DND-41 (cell line): ENCODE results near the gene STAB2.

ENCODE experiments used
- ATAC-seq: fragments of 200-7000 bp; cut with Tn5 transposase; 3 replicates; pipeline ENCODE4 v1.9.1; 2021; ENCODE audit warnings: low read depth; ENCODE audit not compliant: insufficient read depth
- DNase-seq: peaks from one replicate; pipeline ENCODE4 v3.0.0-alpha.2; 2020
- H2AFZ ChIP-seq: 2 replicates; pipeline ENCODE4 v1.6.0; 2012; ENCODE audit warnings: low read depth, low read length
- H3K27ac ChIP-seq: 2 replicates; pipeline ENCODE4 v1.5.1; 2012; ENCODE audit warnings: low read length, inconsistent platforms
- H3K27me3 ChIP-seq: fragments of 200-600 bp; sonication (generic); 2 replicates; pipeline ENCODE4 v1.6.0; 2012; ENCODE audit warnings: low read length, mild to moderate bottlenecking, inconsistent platforms; ENCODE audit not compliant: insufficient read depth, poor library complexity
- H3K36me3 ChIP-seq: 2 replicates; pipeline ENCODE4 v1.5.1; 2012; ENCODE audit warnings: low read length, inconsistent platforms; ENCODE audit not compliant: insufficient read depth
- H3K4me1 ChIP-seq: 2 replicates; pipeline ENCODE4 v1.5.1; 2012; ENCODE audit warnings: mild to moderate bottlenecking, low read length; ENCODE audit not compliant: insufficient read depth
- H3K4me2 ChIP-seq: 2 replicates; pipeline ENCODE4 v1.6.0; 2012; ENCODE audit warnings: mild to moderate bottlenecking, moderate library complexity, low read length, inconsistent platforms; ENCODE audit not compliant: insufficient read depth
- H3K4me3 ChIP-seq, 2 experiments: fragments of 200-600 bp in 1 of 2; shearing (Covaris generic) in 1 of 2; 2 replicates each; pipeline ENCODE4 v1.5.1; 2012 to 2016; ENCODE audit warnings: inconsistent platforms in 2 of 2, low read length in 2 of 2, mild to moderate bottlenecking in 2 of 2, low read depth in 1 of 2, moderate library complexity in 1 of 2
- H3K79me2 ChIP-seq: 2 replicates; pipeline ENCODE4 v1.6.0; 2012; ENCODE audit warnings: low read length, inconsistent platforms; ENCODE audit not compliant: insufficient read depth
- H3K9ac ChIP-seq: 2 replicates; pipeline ENCODE4 v1.6.0; 2012; ENCODE audit warnings: low read depth, mild to moderate bottlenecking, inconsistent platforms, low read length, moderate library complexity
- H3K9me3 ChIP-seq: 2 replicates; pipeline ENCODE4 v1.5.1; 2012; ENCODE audit warnings: low read length, moderate library complexity, mild to moderate bottlenecking, inconsistent platforms; ENCODE audit not compliant: insufficient read depth, severe bottlenecking
- H4K20me1 ChIP-seq: 2 replicates; pipeline ENCODE4 v1.6.0; 2012; ENCODE audit warnings: low read length; ENCODE audit not compliant: insufficient read depth
- EZH2 ChIP-seq: IDR thresholded peaks from 3 replicates; pipeline ENCODE4 v1.6.1; 2012; ENCODE audit warnings: borderline replicate concordance, low read depth, mild to moderate bottlenecking, moderate library complexity, low read length, inconsistent platforms; ENCODE audit not compliant: severe bottlenecking
- TF ChIP-seq, protein P1 (sequence below): IDR thresholded peaks from 2 replicates; pipeline ENCODE4 v1.5.1; 2012; ENCODE audit warnings: borderline replicate concordance, low read length, moderate library complexity, mild to moderate bottlenecking; ENCODE audit not compliant: poor library complexity, severe bottlenecking; ENCODE audit errors: extremely low read depth

STAB2 gene

DNA sequence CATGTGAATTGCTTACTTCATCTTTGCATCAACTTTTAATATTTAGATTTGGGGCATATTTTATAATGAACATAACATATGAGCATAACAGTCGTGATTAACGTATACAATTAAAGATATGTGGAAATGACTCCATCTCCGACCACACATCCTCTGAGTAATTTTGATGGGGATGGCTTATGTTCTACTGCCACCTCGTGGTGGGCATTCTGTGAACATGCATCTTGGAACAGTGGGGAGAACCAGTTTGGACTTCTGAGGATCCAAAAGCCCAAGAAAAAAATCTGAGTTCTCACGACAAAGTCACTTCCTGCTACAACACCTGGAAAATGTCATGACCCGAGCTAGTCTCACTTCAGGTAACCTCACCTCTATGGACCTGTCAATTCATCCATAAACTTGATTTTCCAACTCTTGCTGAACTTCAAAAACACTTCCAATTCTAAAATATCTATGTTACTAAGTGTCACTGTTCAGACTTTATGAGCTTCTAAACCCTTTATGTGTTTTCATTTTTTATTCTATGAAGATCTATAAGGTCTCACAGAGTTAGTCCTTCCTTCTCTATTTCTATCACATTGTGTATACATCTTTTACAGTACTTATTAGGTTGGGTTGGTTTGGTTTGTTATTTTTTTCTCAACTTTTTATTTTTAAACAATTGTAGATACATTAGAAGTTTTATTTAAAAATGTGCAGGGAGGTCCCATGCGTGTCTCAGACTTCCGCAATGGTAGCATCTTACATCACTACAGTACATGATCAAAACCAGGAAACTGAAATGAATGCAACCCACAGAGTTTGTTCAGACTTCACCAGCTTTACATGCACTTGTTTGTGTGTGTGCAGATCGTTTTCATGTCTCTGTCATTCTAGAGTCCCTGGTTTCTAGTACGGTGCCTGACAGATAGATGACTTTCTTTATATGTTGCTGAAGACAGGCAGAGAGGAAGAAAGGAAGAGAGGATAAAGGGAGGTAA, 38.2 kb upstream of the STAB2 start:
- H3K4me3 ChIP-seq, result no peak overlapping the region
- no peak for TF ChIP-seq EZH2
- TF ChIP-seq, protein P1, sequence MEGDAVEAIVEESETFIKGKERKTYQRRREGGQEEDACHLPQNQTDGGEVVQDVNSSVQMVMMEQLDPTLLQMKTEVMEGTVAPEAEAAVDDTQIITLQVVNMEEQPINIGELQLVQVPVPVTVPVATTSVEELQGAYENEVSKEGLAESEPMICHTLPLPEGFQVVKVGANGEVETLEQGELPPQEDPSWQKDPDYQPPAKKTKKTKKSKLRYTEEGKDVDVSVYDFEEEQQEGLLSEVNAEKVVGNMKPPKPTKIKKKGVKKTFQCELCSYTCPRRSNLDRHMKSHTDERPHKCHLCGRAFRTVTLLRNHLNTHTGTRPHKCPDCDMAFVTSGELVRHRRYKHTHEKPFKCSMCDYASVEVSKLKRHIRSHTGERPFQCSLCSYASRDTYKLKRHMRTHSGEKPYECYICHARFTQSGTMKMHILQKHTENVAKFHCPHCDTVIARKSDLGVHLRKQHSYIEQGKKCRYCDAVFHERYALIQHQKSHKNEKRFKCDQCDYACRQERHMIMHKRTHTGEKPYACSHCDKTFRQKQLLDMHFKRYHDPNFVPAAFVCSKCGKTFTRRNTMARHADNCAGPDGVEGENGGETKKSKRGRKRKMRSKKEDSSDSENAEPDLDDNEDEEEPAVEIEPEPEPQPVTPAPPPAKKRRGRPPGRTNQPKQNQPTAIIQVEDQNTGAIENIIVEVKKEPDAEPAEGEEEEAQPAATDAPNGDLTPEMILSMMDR, result peak; percentile 91
- no peak overlapping the region for H3K9ac ChIP-seq
- H3K9me3 ChIP-seq, result no peaks in the 10 kb centered on the region
- H3K4me2 ChIP-seq, result no peak overlapping the region
- no peaks in the 10 kb centered on the region for H3K27me3 ChIP-seq
- peak; percentile 77; the same call in 2 of the 3 replicates for ATAC-seq
- no peaks in the 10 kb centered on the region for H3K36me3 ChIP-seq
- H4K20me1 ChIP-seq, result no peaks in the 10 kb centered on the region
- H3K27ac ChIP-seq, result no peak overlapping the region
- H3K79me2 ChIP-seq, result no peaks in the 10 kb centered on the region
- H2AFZ ChIP-seq, result no peak overlapping the region
- peak; percentile 64 for DNase-seq
- no peaks in the 10 kb centered on the region for H3K4me1 ChIP-seq

DNA sequence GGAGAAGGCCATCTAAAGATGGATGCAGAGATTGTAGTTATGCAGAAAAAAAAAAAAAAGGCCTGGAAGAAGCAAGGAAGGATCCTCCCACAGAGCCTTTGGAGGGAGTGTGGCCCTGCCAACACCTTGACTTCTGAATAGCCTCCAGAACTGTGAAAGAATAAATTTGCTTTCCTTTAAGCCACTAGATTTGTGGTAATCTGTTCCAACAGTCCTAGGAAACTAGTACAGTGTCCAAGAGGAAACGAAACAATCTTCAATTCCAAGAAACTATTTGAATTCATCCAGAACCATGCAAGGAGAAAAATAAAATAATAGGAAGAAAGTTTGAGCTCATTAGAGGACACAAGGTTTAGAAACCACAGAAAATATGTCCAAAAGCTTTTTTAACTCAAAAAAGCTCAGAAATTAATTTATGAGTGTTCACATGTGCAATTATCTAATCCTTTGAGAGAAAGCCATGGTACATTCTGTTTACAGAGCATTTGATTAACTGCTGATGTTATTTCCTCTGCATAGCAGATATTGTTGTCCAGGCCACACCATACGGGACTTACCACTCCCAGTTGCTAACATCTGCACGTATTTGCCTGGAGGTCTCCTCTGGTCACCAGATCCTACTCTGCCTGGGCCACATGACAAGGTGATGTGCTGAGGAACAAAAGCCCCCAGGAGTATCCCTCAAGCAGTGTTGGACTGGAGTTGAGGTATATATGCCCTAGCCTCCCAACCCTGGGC, 30.0 kb upstream of the STAB2 start:
- DNase-seq, result no peak
- Histone ChIP-seq H3K4me3 (no peak overlapping the region), H3K4me1 (no peaks in the 10 kb centered on the region), H3K27ac (no peak overlapping the region), H3K79me2 (no peaks in the 10 kb centered on the region), H4K20me1 (no peaks in the 10 kb centered on the region), H3K27me3 (no peaks in the 10 kb centered on the region), H3K9ac (no peak overlapping the region), H3K4me2 (no peak overlapping the region), H3K9me3 (no peaks in the 10 kb centered on the region), H2AFZ (no peak overlapping the region), H3K36me3 (no peaks in the 10 kb centered on the region)
- no peak for ATAC-seq
- TF ChIP-seq, protein P1, result no peak
- no peak for TF ChIP-seq EZH2

DNA sequence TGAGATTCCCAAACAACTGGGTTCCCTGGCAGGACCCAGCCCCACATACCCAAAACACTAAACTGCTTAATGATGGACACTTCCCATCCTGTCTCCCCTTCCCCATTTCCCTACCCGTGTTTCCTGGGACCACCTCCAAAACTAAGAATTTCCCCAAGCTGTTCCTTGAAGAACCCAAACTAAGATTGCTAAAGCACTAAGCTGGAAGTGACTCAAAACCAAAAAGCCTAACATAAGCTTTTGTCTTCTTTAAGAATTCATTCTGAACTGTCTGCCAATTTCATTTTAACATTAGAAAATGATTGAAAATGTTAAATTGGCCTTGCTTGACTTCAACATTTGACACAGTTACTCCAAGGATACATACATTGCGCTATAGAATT, 29.5 kb upstream of the STAB2 start:
- H4K20me1 ChIP-seq, result no peaks in the 10 kb centered on the region
- no peak for ATAC-seq
- H3K9ac ChIP-seq, result no peak overlapping the region

More for the DNA sequence above, 29.5 kb upstream of the STAB2 start:
- TF ChIP-seq, protein P1, result no peak
- TF ChIP-seq EZH2, result no peak
- no peaks in the 10 kb centered on the region for H3K79me2 ChIP-seq
- H2AFZ ChIP-seq, result no peak overlapping the region
- H3K27me3 ChIP-seq, result no peaks in the 10 kb centered on the region
- no peak overlapping the region for H3K4me2 ChIP-seq
- DNase-seq, result no peak
- no peaks in the 10 kb centered on the region for H3K4me1 ChIP-seq
- H3K36me3 ChIP-seq, result no peaks in the 10 kb centered on the region
- no peaks in the 10 kb centered on the region for H3K9me3 ChIP-seq
- H3K27ac ChIP-seq, result no peak overlapping the region
- H3K4me3 ChIP-seq, result no peak overlapping the region
